ENCODE data around the gene HIPK1.
"Not testable (repeated sequence)": the region's sequence is repeated elsewhere in the genome, so short reads cannot be mapped to it uniquely, and the experiment has no call there.

HIPK1 gene

DNA sequence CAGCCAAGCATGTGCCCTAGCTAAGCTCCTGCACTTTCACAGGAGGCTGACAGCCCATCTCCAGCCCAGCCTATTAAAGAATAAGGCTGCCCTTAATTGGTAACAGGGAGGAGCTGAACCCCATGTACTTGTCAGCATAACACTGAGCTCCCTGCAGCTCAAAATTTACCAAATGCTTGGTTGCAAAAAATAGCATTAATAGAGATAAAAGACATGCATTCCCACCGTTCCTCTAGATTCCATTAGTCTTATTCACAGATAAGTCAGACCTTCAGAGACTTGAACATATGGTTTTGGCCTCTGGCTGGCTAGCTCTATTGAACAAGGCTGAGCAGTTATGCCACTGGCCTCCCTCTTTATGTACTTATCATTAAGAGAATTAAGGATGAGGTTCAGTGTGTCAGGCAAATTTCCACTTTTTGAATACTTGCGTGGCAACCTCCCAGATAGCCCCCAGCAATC, 79.4 kb downstream of the HIPK1 start:
- DNase-seq (ENCODE audit: low read depth), result no peak
- no peak overlapping the region for H3K4me3 ChIP-seq (ENCODE audit: low read depth, low read length)
- TF ChIP-seq, protein P1, sequence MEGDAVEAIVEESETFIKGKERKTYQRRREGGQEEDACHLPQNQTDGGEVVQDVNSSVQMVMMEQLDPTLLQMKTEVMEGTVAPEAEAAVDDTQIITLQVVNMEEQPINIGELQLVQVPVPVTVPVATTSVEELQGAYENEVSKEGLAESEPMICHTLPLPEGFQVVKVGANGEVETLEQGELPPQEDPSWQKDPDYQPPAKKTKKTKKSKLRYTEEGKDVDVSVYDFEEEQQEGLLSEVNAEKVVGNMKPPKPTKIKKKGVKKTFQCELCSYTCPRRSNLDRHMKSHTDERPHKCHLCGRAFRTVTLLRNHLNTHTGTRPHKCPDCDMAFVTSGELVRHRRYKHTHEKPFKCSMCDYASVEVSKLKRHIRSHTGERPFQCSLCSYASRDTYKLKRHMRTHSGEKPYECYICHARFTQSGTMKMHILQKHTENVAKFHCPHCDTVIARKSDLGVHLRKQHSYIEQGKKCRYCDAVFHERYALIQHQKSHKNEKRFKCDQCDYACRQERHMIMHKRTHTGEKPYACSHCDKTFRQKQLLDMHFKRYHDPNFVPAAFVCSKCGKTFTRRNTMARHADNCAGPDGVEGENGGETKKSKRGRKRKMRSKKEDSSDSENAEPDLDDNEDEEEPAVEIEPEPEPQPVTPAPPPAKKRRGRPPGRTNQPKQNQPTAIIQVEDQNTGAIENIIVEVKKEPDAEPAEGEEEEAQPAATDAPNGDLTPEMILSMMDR (IDR thresholded peaks at IDR 0.05; ENCODE audit: insufficient read depth, low read depth, low read length, missing control alignments), result no peak

DNA sequence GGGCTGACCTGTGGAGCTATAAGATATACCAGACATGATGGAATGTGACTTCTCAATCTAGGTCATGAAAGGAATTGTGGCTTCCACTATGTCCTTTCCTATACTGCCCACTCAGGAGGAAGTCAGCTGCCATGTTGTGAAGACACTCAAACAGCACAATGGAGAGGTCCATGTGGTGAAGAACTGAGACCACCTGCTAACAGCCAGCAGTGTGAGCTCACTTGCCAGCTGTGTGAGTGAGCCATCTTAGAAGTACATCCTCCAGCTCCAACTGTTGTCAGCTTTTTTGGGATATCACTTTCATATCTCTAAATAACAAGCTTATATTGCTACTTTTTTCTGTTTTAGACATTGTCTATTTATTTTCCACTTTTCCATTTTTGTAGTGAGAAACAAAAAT, 79.9 kb downstream of the HIPK1 start:
- TF ChIP-seq, protein P1 (IDR thresholded peaks at IDR 0.05; ENCODE audit: insufficient read depth, low read depth, low read length, missing control alignments), result no peak
- H3K4me3 ChIP-seq (ENCODE audit: low read depth, low read length), result no peak overlapping the region
- DNase-seq (ENCODE audit: low read depth), result no peak

DNA sequence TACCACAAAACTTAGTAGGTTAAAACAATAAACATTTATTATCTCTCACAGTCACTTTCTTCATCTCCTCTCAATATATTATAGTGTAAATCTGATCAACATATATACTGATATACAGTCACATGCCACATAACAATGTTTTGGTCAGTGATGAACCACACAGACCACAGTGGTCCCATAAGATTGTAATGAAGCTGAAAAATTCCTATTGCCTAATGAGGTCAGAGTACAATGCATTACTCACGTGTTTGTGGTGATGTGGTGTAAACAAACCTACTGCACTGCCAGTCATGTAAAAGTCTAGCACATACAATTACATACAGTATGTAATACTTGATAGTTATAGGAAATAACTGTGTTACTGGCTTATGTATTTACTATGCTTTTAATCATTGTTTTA, 80.3 kb downstream of the HIPK1 start:
- no peak overlapping the region for H3K4me3 ChIP-seq (ENCODE audit: low read depth, low read length)
- no peak for DNase-seq (ENCODE audit: low read depth)
- TF ChIP-seq, protein P1 (IDR thresholded peaks at IDR 0.05; ENCODE audit: insufficient read depth, low read depth, low read length, missing control alignments), result no peak

DNA sequence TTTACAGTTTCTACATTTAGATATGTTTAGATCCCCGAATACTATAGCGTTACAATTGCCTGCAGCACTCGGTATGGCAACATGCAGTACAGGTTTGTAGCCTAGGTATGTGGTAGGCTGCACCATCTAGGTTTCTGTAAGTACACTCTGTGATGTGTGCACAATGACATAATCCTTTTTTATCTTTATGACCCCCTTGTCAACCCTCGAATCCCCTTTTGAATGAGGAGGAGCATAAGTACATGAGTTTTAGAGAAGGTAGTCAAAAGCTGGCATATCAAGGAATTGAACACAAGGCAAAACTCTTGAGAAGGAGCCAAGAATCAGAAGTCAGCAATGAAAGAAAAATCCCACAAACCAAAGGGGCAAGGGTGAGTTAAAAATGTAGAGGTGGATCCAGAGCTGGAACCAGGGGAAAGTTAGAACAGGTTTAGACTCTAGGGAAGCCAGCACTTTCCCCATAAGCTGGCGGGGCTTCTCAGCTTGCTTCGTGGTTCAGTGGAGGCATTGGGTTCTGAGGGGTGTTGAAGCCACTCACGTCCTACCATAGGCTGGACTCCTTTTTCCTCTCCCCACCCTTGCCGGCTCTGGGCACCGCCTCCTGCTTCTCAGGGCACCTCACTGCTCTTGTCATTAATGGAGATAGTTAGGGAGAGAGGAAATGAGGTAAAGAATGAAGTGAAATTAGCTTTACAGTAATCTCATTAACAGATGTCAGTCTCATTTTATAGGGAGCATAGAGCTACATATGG, 81.5 kb downstream of the HIPK1 start:
- H3K4me3 ChIP-seq (ENCODE audit: low read depth, low read length), result no peak overlapping the region
- DNase-seq (ENCODE audit: low read depth), result no peak
- TF ChIP-seq, protein P1 (IDR thresholded peaks at IDR 0.05; ENCODE audit: insufficient read depth, low read depth, low read length, missing control alignments), result no peak

DNA sequence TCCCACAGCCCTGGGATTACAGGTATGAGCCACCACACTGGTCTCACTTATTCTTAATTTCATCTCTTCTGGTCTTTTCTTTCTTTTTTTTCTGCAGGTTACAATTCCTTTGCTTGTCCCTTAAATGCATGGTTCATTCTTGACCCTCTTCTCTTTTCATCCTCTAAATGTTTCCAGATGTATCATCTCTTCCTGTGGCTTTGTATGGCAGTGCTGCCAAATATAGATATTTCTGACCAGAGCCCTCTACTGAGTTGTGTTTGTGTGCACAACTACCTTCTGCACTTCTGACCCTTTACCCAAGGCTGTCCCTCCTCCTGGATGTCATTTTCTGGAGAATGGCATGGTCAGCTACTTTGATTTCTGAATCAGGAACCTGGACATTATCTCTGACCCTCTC, 82.7 kb downstream of the HIPK1 start:
- DNase-seq (ENCODE audit: low read depth), result no peak
- TF ChIP-seq, protein P1 (IDR thresholded peaks at IDR 0.05; ENCODE audit: insufficient read depth, low read depth, low read length, missing control alignments), result no peak
- H3K4me3 ChIP-seq (ENCODE audit: low read depth, low read length), result no peak overlapping the region

DNA sequence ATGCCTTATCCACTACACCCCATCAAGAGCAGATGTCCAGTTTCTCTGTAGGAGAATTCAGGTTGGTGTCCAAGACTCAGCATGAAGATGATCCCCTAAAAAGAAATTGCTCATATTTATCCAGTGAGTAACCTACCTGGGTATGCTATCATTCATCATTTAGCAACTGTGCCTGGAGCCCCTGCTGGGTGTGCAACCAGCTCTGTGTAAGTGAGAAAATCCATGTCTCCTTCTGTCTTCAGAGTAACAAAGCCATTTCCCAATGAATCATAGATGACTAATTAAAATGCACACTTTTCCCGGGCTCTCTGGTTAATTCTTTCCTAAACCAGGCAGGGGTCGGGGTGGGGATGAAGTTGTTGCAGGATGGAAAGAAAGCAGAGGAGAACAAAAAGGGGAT, 86.0 kb downstream of the HIPK1 start:
- TF ChIP-seq, protein P1 (IDR thresholded peaks at IDR 0.05; ENCODE audit: insufficient read depth, low read depth, low read length, missing control alignments), result no peak
- no peak for DNase-seq (ENCODE audit: low read depth)
- H3K4me3 ChIP-seq (ENCODE audit: low read depth, low read length), result no peak overlapping the region

DNA sequence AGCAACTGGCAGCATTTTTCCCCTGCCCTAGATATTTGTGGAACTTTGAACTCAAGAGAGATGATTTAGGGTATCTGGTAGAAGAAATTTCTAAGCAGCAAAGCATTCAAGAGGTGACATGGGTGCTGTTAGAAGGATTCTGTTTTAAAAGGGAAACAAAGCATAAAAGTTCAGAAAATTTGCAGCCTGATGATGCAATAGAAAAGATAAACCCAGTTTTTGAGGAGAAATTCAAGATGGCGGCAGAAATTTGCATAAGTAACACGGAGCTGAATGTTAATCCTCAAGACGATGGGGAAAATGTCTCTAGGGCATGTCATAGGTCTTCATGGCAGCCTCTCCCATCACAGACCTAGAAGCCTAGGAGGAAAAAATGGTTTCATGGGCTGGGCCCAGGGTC, 90.6 kb downstream of the HIPK1 start:
- not testable (repeated sequence) for H3K4me3 ChIP-seq (ENCODE audit: low read depth, low read length); DNase-seq (ENCODE audit: low read depth)

All from GM12865 (cell line).